Muscle layer of duodenum (tissue), 2 donors: ENCODE measurements around the gene EFNA5.
A peak's percentile ranks its signal among the peaks of the same experiment; 100 is the strongest.

Source experiments
- H3K27ac ChIP-seq: one replicate; pipeline ENCODE4 v1.7.0; 2013; ENCODE audit warnings: mild to moderate bottlenecking, low read length
- H3K27me3 ChIP-seq: one replicate; pipeline ENCODE4 v1.7.0; 2013; ENCODE audit warnings: low read depth, mild to moderate bottlenecking, control low read depth, low read length
- H3K36me3 ChIP-seq, 2 donors: one replicate each; pipeline ENCODE4 v1.7.0; 2013; ENCODE audit warnings: low read length in 2 of 2, control low read depth in 1 of 2, mild to moderate bottlenecking in 1 of 2; ENCODE audit not compliant: insufficient read depth in 2 of 2, control insufficient read depth in 1 of 2
- H3K4me1 ChIP-seq, 2 donors: one replicate each; pipeline ENCODE4 v1.7.0; 2013; ENCODE audit warnings: low read length in 2 of 2, mild to moderate bottlenecking in 2 of 2, control low read depth in 1 of 2, moderate library complexity in 1 of 2; ENCODE audit not compliant: insufficient read depth in 2 of 2, control insufficient read depth in 1 of 2
- H3K4me3 ChIP-seq, 2 donors: one replicate each; pipeline ENCODE4 v1.7.0; 2013; ENCODE audit warnings: low read length in 2 of 2, low read depth in 1 of 2, mild to moderate bottlenecking in 1 of 2
- H3K9me3 ChIP-seq, 2 donors: one replicate each; pipeline ENCODE4 v1.7.0; 2013; ENCODE audit warnings: low read length in 2 of 2, control low read depth in 1 of 2, mild to moderate bottlenecking in 1 of 2; ENCODE audit not compliant: control insufficient read depth in 1 of 2
- donor health status: healthy.

The EFNA5 gene

GRCh38 chr5:107578051-107578635 is 92.6 kb downstream of the EFNA5 start:
- Histone ChIP-seq H3K4me3 (no peak overlapping the region), H3K27ac (no peak overlapping the region), H3K27me3 (no peaks in the 10 kb centered on the region), H3K9me3 (no peaks in the 10 kb centered on the region), H3K36me3 (no peaks in the 10 kb centered on the region), H3K4me1 (no peaks in the 10 kb centered on the region)

DNA sequence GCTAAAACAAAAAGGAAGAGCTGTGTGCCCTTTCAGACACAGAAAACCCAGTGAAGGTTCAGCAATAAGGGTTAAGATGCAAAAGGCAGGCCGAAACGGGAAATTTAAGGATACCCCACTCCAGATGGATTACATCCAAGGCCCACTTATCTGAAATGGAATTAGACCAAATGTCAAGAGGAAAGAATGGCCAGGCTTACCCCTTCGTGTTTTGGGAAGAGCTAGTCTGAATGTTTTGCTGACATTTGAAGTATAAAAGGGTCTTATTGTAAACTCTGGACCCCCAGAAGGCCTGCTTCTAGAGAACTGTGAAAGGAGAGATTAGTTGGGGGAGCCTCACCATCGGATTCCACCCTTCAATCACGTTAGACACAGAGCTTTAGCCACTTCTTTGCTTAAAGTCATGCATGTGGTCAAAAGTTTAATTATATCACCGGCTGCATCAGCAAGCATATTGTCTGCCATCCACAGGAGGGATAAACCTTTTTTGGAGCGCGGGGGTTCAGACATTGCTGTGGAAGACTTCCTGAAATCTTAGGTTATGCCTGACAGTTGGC is 93.3 kb downstream of the EFNA5 start:
- Histone ChIP-seq H3K9me3 (no peaks in the 10 kb centered on the region), H3K27ac (no peak overlapping the region), H3K36me3 (no peaks in the 10 kb centered on the region), H3K4me1 (no peaks in the 10 kb centered on the region), H3K27me3 (no peaks in the 10 kb centered on the region), H3K4me3 (no peak overlapping the region)

DNA sequence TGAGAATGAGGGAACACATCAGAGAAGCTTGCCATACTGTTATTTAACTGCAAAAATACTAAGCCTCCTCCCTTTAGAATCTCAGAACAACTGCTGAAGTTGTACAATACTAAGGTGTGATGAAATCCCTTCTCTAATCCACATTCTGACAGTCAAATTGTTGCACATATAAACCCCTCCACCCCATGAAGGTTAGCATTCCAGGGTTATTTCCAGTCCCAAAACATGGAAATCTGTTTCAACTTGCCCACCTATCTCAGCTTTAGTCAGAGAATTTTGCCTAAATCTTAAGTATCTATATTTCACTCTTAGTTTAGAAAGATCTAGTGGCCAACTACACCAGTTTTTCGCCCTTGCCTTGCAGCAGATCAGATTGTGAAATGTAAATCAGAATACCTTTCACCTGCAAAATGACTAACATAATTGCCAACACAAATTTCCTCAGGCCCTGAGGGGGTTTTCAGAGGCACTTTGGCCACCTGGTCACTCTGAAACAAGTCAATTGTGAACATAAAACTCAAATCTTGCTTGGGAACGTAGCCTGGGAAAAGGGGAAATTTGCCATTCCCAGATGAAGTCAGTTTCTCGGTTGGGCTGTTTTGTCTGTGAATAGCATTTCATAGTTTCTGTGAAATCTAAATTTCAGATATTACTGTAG is 93.9 kb downstream of the EFNA5 start:
- H3K36me3 ChIP-seq, result no peaks in the 10 kb centered on the region
- no peak overlapping the region for H3K27ac ChIP-seq
- H3K4me3 ChIP-seq, result no peak overlapping the region
- H3K9me3 ChIP-seq, result no peaks in the 10 kb centered on the region
- H3K4me1 ChIP-seq, result no peaks in the 10 kb centered on the region
- H3K27me3 ChIP-seq, result no peaks in the 10 kb centered on the region

- H3K36me3 ChIP-seq, result no peaks in the 10 kb centered on the region
- no peaks in the 10 kb centered on the region for H3K9me3 ChIP-seq
- peaks cover 1 to 5% of the 10 kb centered on the region in 2 donors for H3K4me1 ChIP-seq
- no peak overlapping the region for H3K27ac ChIP-seq
- no peak overlapping the region for H3K4me3 ChIP-seq
- no peaks in the 10 kb centered on the region for H3K27me3 ChIP-seq
These were observed 94.6 kb downstream of the EFNA5 start for GRCh38 chr5:107576155-107576554.

DNA sequence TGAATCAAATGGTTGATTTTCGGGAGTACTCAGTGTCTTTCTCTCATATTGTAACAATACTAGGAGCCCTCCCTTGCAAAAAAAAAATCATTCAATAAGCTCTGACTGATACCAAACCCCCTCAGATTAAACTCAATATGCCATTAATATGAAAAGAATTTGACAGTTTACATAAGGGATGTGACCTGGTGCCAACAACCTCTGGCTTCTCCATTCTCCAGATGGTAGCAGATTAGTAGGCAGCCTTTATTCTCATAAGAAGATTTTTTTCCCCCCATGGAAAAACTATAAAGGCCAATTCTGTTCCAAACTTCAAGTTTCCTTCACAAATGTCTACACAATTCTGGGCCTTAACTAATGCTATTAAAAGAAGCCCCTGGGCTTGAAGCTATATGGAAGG is 96.5 kb downstream of the EFNA5 start:
- H3K4me3 ChIP-seq, result no peak overlapping the region
- no peaks in the 10 kb centered on the region for H3K36me3 ChIP-seq
- no peaks in the 10 kb centered on the region for H3K27me3 ChIP-seq
- H3K27ac ChIP-seq, result no peak overlapping the region
- no peaks in the 10 kb centered on the region for H3K9me3 ChIP-seq
- peaks cover 8 to 16% of the 10 kb centered on the region in 2 donors for H3K4me1 ChIP-seq

DNA sequence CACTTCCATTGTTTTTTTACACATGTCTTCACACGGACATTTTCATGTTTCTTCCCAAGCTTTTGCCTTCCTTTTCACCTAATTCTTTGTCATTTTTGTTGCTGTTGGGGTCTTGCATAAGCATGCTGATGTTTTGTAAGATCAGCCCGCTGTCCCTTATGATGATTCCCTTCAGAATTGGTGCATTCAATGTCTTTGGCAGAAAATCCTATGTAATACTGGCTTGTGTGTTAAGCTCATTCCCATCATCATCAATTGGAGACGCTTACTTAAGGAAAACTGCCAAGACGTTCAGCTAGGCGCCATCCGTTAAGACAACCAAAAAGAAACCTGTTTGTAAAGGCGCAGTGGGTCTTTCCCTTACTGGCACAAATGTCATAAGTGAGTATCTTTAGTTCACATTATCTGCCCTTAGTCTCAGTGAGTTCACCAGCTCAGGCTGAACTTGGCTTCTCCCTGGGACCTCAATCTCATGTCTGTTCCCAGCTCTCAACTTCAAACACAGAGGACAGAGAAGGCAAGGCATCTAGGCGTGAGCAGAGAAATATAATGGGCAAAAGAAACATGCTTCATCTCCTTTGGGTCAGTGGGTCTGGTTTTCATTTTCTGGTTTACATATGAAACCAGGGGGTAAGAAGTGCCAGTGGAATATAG is 97.9 kb downstream of the EFNA5 start:
- no peaks in the 10 kb centered on the region for H3K9me3 ChIP-seq
- no peaks in the 10 kb centered on the region for H3K36me3 ChIP-seq
- H3K27me3 ChIP-seq, result no peaks in the 10 kb centered on the region
- H3K4me1 ChIP-seq, result peaks cover 8 to 16% of the 10 kb centered on the region in 2 donors
- H3K4me3 ChIP-seq, result no peak overlapping the region
- no peak overlapping the region for H3K27ac ChIP-seq

DNA sequence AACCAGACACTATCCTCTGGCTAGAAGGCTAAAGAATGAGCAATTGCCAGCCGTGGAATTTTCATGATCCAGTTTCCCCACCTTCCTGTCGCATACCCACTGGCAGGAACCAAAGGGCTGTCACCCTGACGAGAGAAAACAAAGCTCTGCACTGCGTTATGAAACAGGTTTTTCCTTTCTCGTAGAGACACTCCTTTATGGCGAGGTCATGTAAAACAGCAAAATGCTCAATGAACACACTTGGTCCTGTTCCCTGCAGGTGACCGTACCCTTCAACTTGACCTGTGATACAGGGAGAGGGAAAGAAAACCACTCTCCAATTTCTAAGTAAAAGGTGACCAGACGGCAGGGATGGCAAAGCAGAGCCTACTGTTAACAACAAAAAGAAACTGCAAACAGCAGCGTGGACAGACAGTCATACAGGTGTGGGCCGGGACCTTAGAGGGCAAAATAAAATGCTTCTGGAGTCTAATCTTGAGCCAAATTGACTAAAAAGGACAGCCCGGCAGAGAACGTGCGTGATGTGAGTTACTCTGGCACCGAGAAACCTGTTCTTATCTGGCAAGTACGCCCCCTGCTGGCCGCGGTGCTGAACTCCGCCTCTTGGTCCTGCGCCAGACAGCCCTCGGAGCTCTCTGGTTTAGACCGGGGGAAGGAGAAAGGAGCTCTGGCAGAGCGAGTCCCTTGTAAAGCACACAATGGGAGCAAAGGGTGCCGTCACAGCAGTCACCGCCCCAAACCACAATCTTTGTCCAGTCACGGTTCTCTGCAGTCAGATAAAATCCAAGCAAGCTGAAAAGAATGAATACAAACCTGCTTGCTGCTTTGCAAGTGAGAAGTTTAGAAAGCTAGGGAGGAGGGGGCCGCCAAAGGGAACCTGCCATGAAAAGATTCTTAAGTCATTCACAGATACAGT is 98.9 kb downstream of the EFNA5 start:
- peaks cover 8 to 16% of the 10 kb centered on the region in 2 donors for H3K4me1 ChIP-seq
- peak overlapping the region; percentile 50 for H3K27ac ChIP-seq
- H3K36me3 ChIP-seq, result no peaks in the 10 kb centered on the region
- H3K27me3 ChIP-seq, result no peaks in the 10 kb centered on the region
- no peaks in the 10 kb centered on the region for H3K9me3 ChIP-seq
- peak overlapping the region; percentile 68 to 72 for H3K4me3 ChIP-seq

DNA sequence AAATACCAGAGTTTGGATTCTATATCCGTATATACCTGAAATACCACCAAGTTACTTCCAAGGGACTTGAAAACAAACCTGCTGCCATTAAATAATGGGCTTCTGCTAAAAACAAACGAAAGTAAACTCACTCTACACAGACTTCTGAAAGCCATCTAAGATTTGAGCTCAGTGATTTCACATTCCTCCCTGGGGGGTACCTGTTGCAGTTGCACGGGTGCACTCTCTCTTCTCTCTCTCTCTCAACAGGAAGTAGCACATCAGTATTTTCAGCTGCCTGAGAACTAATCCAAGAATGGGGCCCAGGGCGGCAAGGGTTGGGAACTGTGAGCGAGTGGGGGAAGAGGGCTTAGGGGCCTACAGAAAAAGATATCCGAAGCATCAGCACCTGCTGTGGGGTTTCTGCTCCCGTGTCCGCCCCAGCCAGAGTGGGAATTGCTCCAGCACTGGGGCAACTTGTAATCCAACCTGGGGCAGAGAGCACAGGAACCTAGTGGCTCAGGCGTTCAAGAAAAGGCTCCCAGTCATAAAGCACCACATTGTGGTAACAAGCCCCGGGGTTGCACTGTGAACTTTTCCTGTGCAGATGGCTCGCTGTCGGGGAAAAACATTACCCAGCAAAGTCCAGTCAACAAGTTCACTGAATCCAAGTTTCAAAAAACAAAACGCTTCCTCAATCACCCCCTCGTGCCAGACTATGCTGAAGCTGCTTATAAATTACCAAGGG is 99.8 kb downstream of the EFNA5 start:
- Histone ChIP-seq H3K36me3 (no peaks in the 10 kb centered on the region), H3K27ac (peak overlapping the region; percentile 50), H3K4me1 (peaks cover 8 to 23% of the 10 kb centered on the region in 2 donors), H3K4me3 (peak overlapping the region; percentile 68 to 72), H3K9me3 (no peaks in the 10 kb centered on the region), H3K27me3 (no peaks in the 10 kb centered on the region)

- Histone ChIP-seq H3K36me3 (no peaks in the 10 kb centered on the region), H3K4me1 (peaks cover 8 to 28% of the 10 kb centered on the region in 2 donors), H3K27ac (no peak overlapping the region), H3K27me3 (no peaks in the 10 kb centered on the region), H3K9me3 (no peaks in the 10 kb centered on the region), H3K4me3 (no peak overlapping the region)
These were observed 100.6 kb downstream of the EFNA5 start for GRCh38 chr5:107570181-107570580.

GRCh38 chr5:107567901-107568671 is 102.7 kb downstream of the EFNA5 start:
- Histone ChIP-seq H3K27me3 (no peaks in the 10 kb centered on the region), H3K4me1 (peaks cover 8 to 34% of the 10 kb centered on the region in 2 donors), H3K9me3 (no peaks in the 10 kb centered on the region), H3K27ac (no peak overlapping the region), H3K4me3 (no peak overlapping the region), H3K36me3 (no peaks in the 10 kb centered on the region)
